ENCODE results near the gene HOXA3. TPM values are rescaled to one million over a fixed set of nuclear protein-coding genes. Genes with fewer than 3 reads are reported as not detected.

Gene HOXA3
- total and polyA plus RNA-seq, 2 of the 8 experiments (the other 6 are each of a cell fraction or from before 2014, with no cell fraction given), result not detected

DNA sequence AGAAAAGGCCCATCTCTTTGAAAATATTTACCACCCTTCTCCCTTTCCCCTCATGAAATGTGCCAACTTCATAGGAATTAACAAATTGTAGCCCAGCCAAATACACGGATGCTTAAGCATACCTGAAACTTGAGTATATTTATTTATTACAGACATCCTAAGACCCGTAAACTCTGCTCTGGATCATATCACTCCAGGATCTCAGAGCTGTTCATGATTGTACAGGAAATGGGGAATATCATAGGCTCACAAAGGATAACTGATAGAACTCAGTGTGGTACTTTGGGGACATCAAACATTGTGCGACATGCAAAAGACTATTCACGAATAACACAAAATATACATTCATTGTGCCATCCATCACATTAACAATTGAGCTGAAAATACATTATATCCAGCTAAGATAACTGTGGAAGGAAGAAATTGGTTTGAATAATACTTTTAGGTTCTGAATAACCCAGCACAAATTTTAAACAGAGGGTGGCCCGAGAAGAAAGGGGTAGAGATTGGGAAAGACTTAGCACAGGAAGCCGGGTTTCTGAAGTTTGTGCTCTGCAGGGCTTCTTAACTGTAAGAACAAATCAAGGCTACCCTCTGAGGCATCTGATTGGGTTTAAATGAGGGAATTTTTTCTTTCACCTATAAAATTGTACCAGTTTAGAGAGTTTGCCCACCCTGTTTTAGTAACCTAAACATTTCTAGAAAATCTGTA is 59.0 kb downstream of the HOXA3 start:
- H4K91ac ChIP-seq (replicated peaks; ENCODE audit: insufficient read length, low read length), result no peak overlapping the region
- no peak overlapping the region for H2BK20ac ChIP-seq (ENCODE audit: low read length)
- peaks cover 0 to 5% (median 0%) of the 10 kb centered on the region in 4 experiments; a peak in 2 of 8 replicates for H3K36me3 ChIP-seq (ENCODE audit: control insufficient read depth in 2 of 4, insufficient read depth in 4 of 4, low read length in 3 of 4)
- H3K79me1 ChIP-seq (ENCODE audit: low read depth, low read length), result no peaks in the 10 kb centered on the region
- H3K23me2 ChIP-seq (ENCODE audit: low read depth, low read length), result peaks cover 7% of the 10 kb centered on the region; the same call in 1 of the 2 replicates
- WGBS, 2 experiments (ENCODE audit: extremely low coverage in 1 of 2, insufficient coverage in 1 of 2, insufficient read length in 1 of 2, insufficient replicate concordance in 2 of 2, low coverage in 1 of 2, low lambda C conversion rate in 2 of 2, missing lambda C conversion rate in 1 of 2), result 34% methylated on average over 6 of the region's 6 CpGs; no CpG with 5 or more reads in 1 of the 2 experiments
- ChIA-PET CTCF (ENCODE audit: partially characterized antibody) (interaction anchor here (0.9 to 12.1 kb wide), 4 partner anchors 52 to 236 kb away, joined by 3 to 123 read pairs (median 4); partner anchors contain the start of genes HOXA5 and HOXA6), POLR2A (ENCODE audit: partially characterized antibody) (interaction anchor here (0.8 kb wide), 1 partner anchor 12 kb away, joined by 3 read pairs; no protein-coding TSS in a partner anchor)
- H4K8ac ChIP-seq (ENCODE audit: extremely low read depth, insufficient read depth, low read length), result no peak overlapping the region
- peaks cover 15 to 36% of the 10 kb centered on the region in 2 experiments for H4K20me1 ChIP-seq (replicated peaks in 1 of 2; ENCODE audit: control insufficient read depth in 1 of 2, insufficient read depth in 2 of 2, low read length in 2 of 2)
- H3K18ac ChIP-seq (ENCODE audit: extremely low read depth, low read length), result no peak overlapping the region
- H3K14ac ChIP-seq (ENCODE audit: insufficient read length), result no peak overlapping the region
- no peak overlapping the region for H3K4me3 ChIP-seq (ENCODE audit: extremely low read depth in 1 of 4, insufficient read depth in 2 of 4, low read depth in 3 of 4, low read length in 4 of 4)
- TF ChIP-seq, protein P1, sequence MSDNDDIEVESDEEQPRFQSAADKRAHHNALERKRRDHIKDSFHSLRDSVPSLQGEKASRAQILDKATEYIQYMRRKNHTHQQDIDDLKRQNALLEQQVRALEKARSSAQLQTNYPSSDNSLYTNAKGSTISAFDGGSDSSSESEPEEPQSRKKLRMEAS (IDR thresholded peaks at IDR 0.05), result no peak
- no peak for TF ChIP-seq SRF (IDR thresholded peaks at IDR 0.05; ENCODE audit: low read depth, low read length)
- no peak overlapping the region for H2BK15ac ChIP-seq (ENCODE audit: low read length)
- peaks cover 2 to 23% (median 12%) of the 10 kb centered on the region in 4 experiments for H3K4me1 ChIP-seq (replicated peaks in 1 of 4; ENCODE audit: control insufficient read depth in 3 of 4, insufficient read depth in 4 of 4, low read length in 3 of 4)
- H3K23ac ChIP-seq (ENCODE audit: insufficient read length), result no peak overlapping the region
- H2BK12ac ChIP-seq (ENCODE audit: low read depth, low read length), result no peak overlapping the region
- H3K9ac ChIP-seq (replicated peaks in 1 of 4; ENCODE audit: extremely low read depth in 1 of 4, low read depth in 3 of 4, low read length in 3 of 4), result no peak overlapping the region
- no peaks in the 10 kb centered on the region for H3K79me2 ChIP-seq (ENCODE audit: control insufficient read depth in 1 of 2, insufficient read depth in 2 of 2, low read length in 2 of 2)
- no peak overlapping the region for H3K56ac ChIP-seq (replicated peaks; ENCODE audit: insufficient read length, low read depth, low read length)
- H3K27ac ChIP-seq (ENCODE audit: low read depth, low read length), result no peak overlapping the region
- H3K27me3 ChIP-seq (replicated peaks in 1 of 4; ENCODE audit: control insufficient read depth in 3 of 4, extremely low read depth in 1 of 4, insufficient read depth in 3 of 4, low read length in 3 of 4), result peaks cover 85 to 100% (median 96%) of the 10 kb centered on the region in 4 experiments
- no peak overlapping the region for H3K4me2 ChIP-seq (ENCODE audit: insufficient read depth in 1 of 2, low read depth in 2 of 2, low read length in 2 of 2)
- H2BK120ac ChIP-seq (replicated peaks; ENCODE audit: low read depth, low read length), result no peak overlapping the region
- no peak overlapping the region for H2AK5ac ChIP-seq (ENCODE audit: low read depth, low read length)
- H2BK5ac ChIP-seq (ENCODE audit: low read depth, low read length), result no peak overlapping the region
- no peak overlapping the region for H3K4ac ChIP-seq (replicated peaks; ENCODE audit: insufficient read length, low read depth, low read length)
- no peak overlapping the region for H4K5ac ChIP-seq (ENCODE audit: insufficient read length, low read depth, low read length)
- no peak for FAIRE-seq
- no peak for DNase-seq (ENCODE audit: low read depth in 1 of 2, low spot score in 2 of 2)
- H3K9me3 ChIP-seq (ENCODE audit: insufficient read depth in 2 of 2, low read depth in 1 of 2, low read length in 1 of 2), result no peaks in the 10 kb centered on the region; a peak in 1 of 4 replicates
- H2AFZ ChIP-seq (ENCODE audit: low read length), result no peak overlapping the region
